ENCODE data around the gene CHRNA1. TPM values are rescaled to one million over a fixed set of nuclear protein-coding genes. Genes with fewer than 3 reads are reported as not detected.

The CHRNA1 gene
- total RNA-seq, 4 donors from 2014 or later, result 2.6 to 7.4 (median 3.0) TPM; not detected in 1

DNA sequence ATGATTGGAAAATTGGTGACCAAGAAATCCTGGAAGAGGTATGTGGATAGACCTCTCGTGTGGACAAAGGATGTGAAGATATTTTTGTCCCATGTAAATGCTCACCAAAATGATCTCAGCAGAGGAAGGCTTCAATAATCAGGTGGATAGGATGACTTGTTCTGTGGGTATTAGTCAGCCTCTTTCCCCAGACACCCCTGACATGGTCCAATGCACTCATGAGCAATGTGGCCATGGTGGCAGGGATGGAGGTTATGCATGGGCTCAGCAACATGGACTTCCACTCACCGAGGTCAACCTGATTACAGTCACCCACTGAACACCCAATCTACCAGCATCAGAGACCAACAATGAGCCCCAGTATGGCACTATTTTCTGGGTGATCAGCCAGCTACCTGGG is 20.2 kb downstream of the CHRNA1 start:
- TF ChIP-seq EP300 (IDR thresholded peaks at IDR 0.05; ENCODE audit: low read depth) (no peak), POLR2A (IDR thresholded peaks at IDR 0.05) (no peak), POLR2AphosphoS5 (IDR thresholded peaks at IDR 0.05) (no peak)
- TF ChIP-seq, protein P1, sequence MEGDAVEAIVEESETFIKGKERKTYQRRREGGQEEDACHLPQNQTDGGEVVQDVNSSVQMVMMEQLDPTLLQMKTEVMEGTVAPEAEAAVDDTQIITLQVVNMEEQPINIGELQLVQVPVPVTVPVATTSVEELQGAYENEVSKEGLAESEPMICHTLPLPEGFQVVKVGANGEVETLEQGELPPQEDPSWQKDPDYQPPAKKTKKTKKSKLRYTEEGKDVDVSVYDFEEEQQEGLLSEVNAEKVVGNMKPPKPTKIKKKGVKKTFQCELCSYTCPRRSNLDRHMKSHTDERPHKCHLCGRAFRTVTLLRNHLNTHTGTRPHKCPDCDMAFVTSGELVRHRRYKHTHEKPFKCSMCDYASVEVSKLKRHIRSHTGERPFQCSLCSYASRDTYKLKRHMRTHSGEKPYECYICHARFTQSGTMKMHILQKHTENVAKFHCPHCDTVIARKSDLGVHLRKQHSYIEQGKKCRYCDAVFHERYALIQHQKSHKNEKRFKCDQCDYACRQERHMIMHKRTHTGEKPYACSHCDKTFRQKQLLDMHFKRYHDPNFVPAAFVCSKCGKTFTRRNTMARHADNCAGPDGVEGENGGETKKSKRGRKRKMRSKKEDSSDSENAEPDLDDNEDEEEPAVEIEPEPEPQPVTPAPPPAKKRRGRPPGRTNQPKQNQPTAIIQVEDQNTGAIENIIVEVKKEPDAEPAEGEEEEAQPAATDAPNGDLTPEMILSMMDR (IDR thresholded peaks at IDR 0.05), result no peak
- H3K4me1 ChIP-seq, result no peaks in the 10 kb centered on the region
- H3K27me3 ChIP-seq, result no peaks in the 10 kb centered on the region
- in situ Hi-C loops (cut with MboI; ENCODE audit: low pct_ligation_motif_present in 1 of 4, low pct_unique_long_range_greater_than_20kb in 1 of 4, low sequenced_read_pairs in 3 of 4) (no loop called here), intact Hi-C loops (cut with DNase I; ENCODE audit: low total_unique reads) (no loop called here)
- no peaks in the 10 kb centered on the region for H3K9me3 ChIP-seq
- WGBS, 2 donors (ENCODE audit: low coverage in 1 of 2), result 67 to 76% methylated on average over 1 to 2 of the region's 2 CpGs
- no peaks in the 10 kb centered on the region for H3K36me3 ChIP-seq
- H3K4me3 ChIP-seq, result no peak overlapping the region
- H3K27ac ChIP-seq, result no peak overlapping the region
- DNase-seq, result no peak

DNA sequence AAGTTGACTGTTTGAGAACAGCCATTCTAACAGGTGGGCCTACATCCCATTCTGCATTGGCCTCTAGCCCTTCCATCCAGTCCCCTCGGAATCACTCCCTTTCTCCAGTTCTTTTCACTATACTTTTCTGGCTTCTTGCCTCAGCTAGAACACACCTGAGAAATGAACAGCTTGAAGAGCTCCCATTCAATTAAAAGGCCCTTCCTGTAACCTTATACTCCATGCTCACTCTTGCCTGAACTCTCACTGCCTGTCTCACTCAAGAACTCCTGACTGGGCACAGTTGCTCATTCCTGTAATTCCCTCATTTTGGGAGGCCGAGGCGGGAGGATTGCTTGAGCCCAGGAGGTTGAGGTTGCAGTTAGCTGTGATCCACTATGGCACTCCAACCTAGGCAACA is 23.6 kb downstream of the CHRNA1 start:
- no peaks in the 10 kb centered on the region for H3K4me1 ChIP-seq
- intact Hi-C loops (cut with DNase I; ENCODE audit: low total_unique reads) (no loop called here), in situ Hi-C loops (cut with MboI; ENCODE audit: low pct_ligation_motif_present in 1 of 4, low pct_unique_long_range_greater_than_20kb in 1 of 4, low sequenced_read_pairs in 3 of 4) (no loop called here)
- DNase-seq, result no peak
- no peak overlapping the region for H3K4me3 ChIP-seq
- no peaks in the 10 kb centered on the region for H3K36me3 ChIP-seq
- H3K27ac ChIP-seq, result no peak overlapping the region
- WGBS, 2 donors (ENCODE audit: low coverage in 1 of 2), result 80 to 85% methylated on average over 2 to 3 of the region's 3 CpGs
- no peaks in the 10 kb centered on the region for H3K27me3 ChIP-seq
- TF ChIP-seq POLR2AphosphoS5 (IDR thresholded peaks at IDR 0.05) (no peak), POLR2A (IDR thresholded peaks at IDR 0.05) (no peak), EP300 (IDR thresholded peaks at IDR 0.05; ENCODE audit: low read depth) (no peak)
- TF ChIP-seq, protein P1 (IDR thresholded peaks at IDR 0.05), result no peak
- H3K9me3 ChIP-seq, result no peaks in the 10 kb centered on the region

DNA sequence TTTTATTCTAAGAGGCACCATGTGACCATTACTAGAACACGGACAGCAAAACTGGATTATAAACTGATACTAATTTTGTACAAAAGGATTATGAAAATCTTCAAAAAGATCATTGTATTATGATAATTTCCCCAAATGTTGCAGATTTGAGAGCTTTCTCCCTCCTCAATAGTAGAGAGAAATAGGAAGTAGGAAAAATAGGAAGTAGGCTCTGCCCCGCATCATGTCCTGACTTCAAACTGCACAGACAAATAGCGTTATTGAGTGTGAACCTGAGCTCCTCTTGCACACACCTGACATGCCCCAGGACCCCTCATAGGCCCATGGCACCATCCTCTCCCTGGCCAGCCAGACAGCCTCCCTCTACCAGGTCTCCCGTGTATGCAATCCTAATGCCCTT is 25.4 kb downstream of the CHRNA1 start:
- H3K4me3 ChIP-seq, result no peak overlapping the region
- TF ChIP-seq, protein P1 (IDR thresholded peaks at IDR 0.05), result no peak
- no peak for TF ChIP-seq POLR2A (IDR thresholded peaks at IDR 0.05)
- TF ChIP-seq POLR2AphosphoS5 (IDR thresholded peaks at IDR 0.05), result no peak
- TF ChIP-seq EP300 (IDR thresholded peaks at IDR 0.05; ENCODE audit: low read depth), result no peak
- in situ Hi-C loops (cut with MboI; ENCODE audit: low pct_ligation_motif_present in 1 of 4, low pct_unique_long_range_greater_than_20kb in 1 of 4, low sequenced_read_pairs in 3 of 4), result no loop called here
- no peaks in the 10 kb centered on the region for H3K4me1 ChIP-seq
- WGBS, 2 donors (ENCODE audit: low coverage in 1 of 2), result 62 to 78% methylated on average over 4 of the region's 4 CpGs
- no peaks in the 10 kb centered on the region for H3K27me3 ChIP-seq
- H3K9me3 ChIP-seq, result no peaks in the 10 kb centered on the region
- no peak for DNase-seq
- H3K36me3 ChIP-seq, result no peaks in the 10 kb centered on the region
- intact Hi-C loops (cut with DNase I; ENCODE audit: low total_unique reads), result no loop called here
- no peak overlapping the region for H3K27ac ChIP-seq

DNA sequence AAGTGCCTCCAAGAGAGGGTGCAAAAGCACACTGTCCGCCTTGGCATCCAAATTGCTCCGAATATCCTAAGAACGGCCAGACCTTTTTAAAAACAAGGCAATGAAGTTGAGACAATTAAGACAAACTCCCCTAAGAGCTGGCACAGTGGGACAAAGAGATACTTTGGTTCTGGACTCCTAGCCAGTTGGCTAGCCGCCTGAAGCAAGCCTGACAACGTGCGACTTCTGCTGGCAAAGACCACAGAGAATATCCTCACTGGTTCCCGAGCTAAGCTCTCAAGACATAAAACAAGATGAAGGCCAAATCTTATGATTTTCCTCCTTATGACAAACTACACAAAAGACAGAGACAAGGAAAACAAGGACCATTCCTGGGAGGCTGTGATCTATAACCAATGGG is 32.7 kb downstream of the CHRNA1 start:
- TF ChIP-seq EP300 (IDR thresholded peaks at IDR 0.05; ENCODE audit: low read depth), result no peak
- no peaks in the 10 kb centered on the region for H3K9me3 ChIP-seq
- H3K4me3 ChIP-seq, result no peak overlapping the region
- no peak for DNase-seq
- in situ Hi-C loops (cut with MboI; ENCODE audit: low pct_ligation_motif_present in 1 of 4, low pct_unique_long_range_greater_than_20kb in 1 of 4, low sequenced_read_pairs in 3 of 4) (no loop called here), intact Hi-C loops (cut with DNase I; ENCODE audit: low total_unique reads) (no loop called here)
- no peak overlapping the region for H3K27ac ChIP-seq
- 58 to 86% methylated on average over 6 to 7 of the region's 7 CpGs for WGBS, 2 donors (ENCODE audit: low coverage in 1 of 2)
- peaks cover 0 to 9% (median 7%) of the 10 kb centered on the region in 4 donors for H3K4me1 ChIP-seq
- H3K27me3 ChIP-seq, result peaks cover 45% of the 10 kb centered on the region
- H3K36me3 ChIP-seq, result no peaks in the 10 kb centered on the region

DNA sequence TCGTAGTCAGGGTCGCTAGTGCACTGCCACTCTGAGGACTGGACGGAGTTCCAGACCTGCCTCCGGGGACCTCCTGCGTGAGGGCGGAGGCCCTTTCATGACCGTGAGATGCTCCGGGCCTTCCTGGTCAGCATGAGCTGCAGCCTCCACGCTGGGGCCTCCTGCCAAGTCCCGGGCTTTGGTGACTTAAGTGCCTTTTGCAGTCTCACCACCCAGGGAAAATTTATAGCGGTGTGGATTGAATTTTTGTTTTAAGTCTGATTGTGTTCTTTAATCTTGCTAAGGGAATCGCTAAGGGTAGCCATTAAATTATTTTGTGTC is 33.6 kb downstream of the CHRNA1 start:
- H3K27ac ChIP-seq, result no peak overlapping the region
- in situ Hi-C loops (cut with MboI; ENCODE audit: low pct_ligation_motif_present in 1 of 4, low pct_unique_long_range_greater_than_20kb in 1 of 4, low sequenced_read_pairs in 3 of 4), result no loop called here
- H3K9me3 ChIP-seq, result no peaks in the 10 kb centered on the region
- 79 to 92% methylated on average over 2 to 12 of the region's 12 CpGs for WGBS, 2 donors (ENCODE audit: low coverage in 1 of 2)
- H3K4me1 ChIP-seq, result peaks cover 0 to 9% (median 7%) of the 10 kb centered on the region in 4 donors
- DNase-seq, result no peak
- H3K36me3 ChIP-seq, result no peaks in the 10 kb centered on the region
- H3K4me3 ChIP-seq, result no peak overlapping the region
- H3K27me3 ChIP-seq, result peaks cover 45% of the 10 kb centered on the region
- intact Hi-C loops (cut with DNase I; ENCODE audit: low total_unique reads), result no loop called here
- TF ChIP-seq POLR2A (IDR thresholded peaks at IDR 0.05) (no peak), POLR2AphosphoS5 (IDR thresholded peaks at IDR 0.05) (no peak), EP300 (IDR thresholded peaks at IDR 0.05; ENCODE audit: low read depth) (no peak)
- TF ChIP-seq, protein P1 (IDR thresholded peaks at IDR 0.05), result no peak
